SK-N-SH (cell line): ENCODE measurements around the gene INAFM2. TPM values are rescaled to one million over a fixed set of nuclear protein-coding genes. Genes with fewer than 3 reads are reported as not detected.

Experiments used
- CTCF ChIA-PET: fragments of 300-600, 350-600 bp; formaldehyde crosslinking; extraction: SDS; loops from one replicate; lab custom pipeline; 2021; lab: Yijun Ruan, JAX
- POLR2A ChIA-PET: fragments of 350-600 bp; sonication (Branson Sonifier 250); formaldehyde crosslinking; extraction: SDS; loops from one replicate; lab custom pipeline; 2020; ENCODE audit warnings: antibody characterized with exemption, inconsistent platforms; lab: Yijun Ruan, JAX
- DNase-seq: peaks from one replicate; pipeline ENCODE4 v3.0.0; 2012
- H2AFZ ChIP-seq: fragments of 200-600 bp; sonication (generic); 2 replicates; pipeline ENCODE4 v1.8.1; 2016; ENCODE audit warnings: antibody characterized with exemption, mild to moderate bottlenecking, low read depth
- H3F3A ChIP-seq: fragments of 200-600 bp; sonication (generic); replicated peaks from 2 replicates; pipeline ENCODE3; 2016; ENCODE audit warnings: antibody characterized with exemption, mild to moderate bottlenecking; ENCODE audit not compliant: insufficient read depth
- H3K27ac ChIP-seq, 2 experiments: fragments of 200-500 bp in 1 of 2; fragments of 200-600 bp in 1 of 2; sonication (Bioruptor generic) in 1 of 2; sonication (generic), shearing (Covaris generic) in 1 of 2; 2 replicates each; pipeline versions ENCODE4 v1.5.1 to v1.6.1; 2014 to 2016; ENCODE audit warnings: low read depth in 2 of 2, inconsistent platforms in 1 of 2, low read length in 1 of 2, mild to moderate bottlenecking in 1 of 2, mixed read lengths in 1 of 2
- H3K27me3 ChIP-seq: fragments of 200-600 bp; sonication (generic), shearing (Covaris generic); 2 replicates; pipeline ENCODE4 v1.6.1; 2016; ENCODE audit warnings: mixed run types; ENCODE audit not compliant: insufficient read depth
- H3K36me3 ChIP-seq, 2 experiments: fragments of 200-500 bp in 1 of 2; fragments of 200-600 bp in 1 of 2; sonication (Bioruptor generic) in 1 of 2; sonication (generic) in 1 of 2; replicated peaks in 1 of 2; 2 replicates each; pipeline versions ENCODE3 to v1.5.1; 2014 to 2016; ENCODE audit warnings: low read length in 1 of 2, mild to moderate bottlenecking in 1 of 2; ENCODE audit not compliant: insufficient read depth in 2 of 2, control insufficient read depth in 1 of 2
- H3K4me1 ChIP-seq, 2 experiments: fragments of 200-500 bp in 1 of 2; fragments of 200-600 bp in 1 of 2; sonication (Bioruptor generic) in 1 of 2; sonication (generic), shearing (Covaris generic) in 1 of 2; 2 replicates each; pipeline versions ENCODE4 v1.5.1 to v1.6.1; 2014 to 2016; ENCODE audit warnings: low read depth in 1 of 2, low read length in 1 of 2, mixed run types in 1 of 2; ENCODE audit not compliant: insufficient read depth in 2 of 2, control insufficient read depth in 1 of 2
- H3K4me2 ChIP-seq: fragments of 200-600 bp; sonication (generic), shearing (Covaris generic); 2 replicates; pipeline ENCODE4 v1.6.1; 2017; ENCODE audit warnings: mixed run types
- H3K4me3 ChIP-seq, 2 experiments: fragments of 200-500 bp in 1 of 2; fragments of 200-600 bp in 1 of 2; sonication (Bioruptor generic) in 1 of 2; sonication (generic), shearing (Covaris generic) in 1 of 2; 2 replicates each; pipeline versions ENCODE4 v1.5.1 to v1.8.1; 2014 to 2016; ENCODE audit warnings: low read depth in 2 of 2, inconsistent platforms in 1 of 2, low read length in 1 of 2, mild to moderate bottlenecking in 1 of 2, mixed read lengths in 1 of 2, moderate library complexity in 1 of 2
- H3K79me2 ChIP-seq: fragments of 200-600 bp; sonication (generic); 2 replicates; pipeline ENCODE4 v1.8.1; 2017; ENCODE audit warnings: mild to moderate bottlenecking; ENCODE audit not compliant: insufficient read depth
- H3K9ac ChIP-seq: fragments of 200-600 bp; sonication (generic); 2 replicates; pipeline ENCODE4 v1.6.1; 2017; ENCODE audit warnings: mixed run types
- H3K9me2 ChIP-seq: fragments of 200-600 bp; sonication (generic); 2 replicates; pipeline ENCODE4 v1.6.1; 2017; ENCODE audit warnings: mixed run types
- H3K9me3 ChIP-seq: fragments of 200-600 bp; sonication (generic); 2 replicates; pipeline ENCODE4 v1.6.1; 2017; ENCODE audit warnings: mixed run types, mild to moderate bottlenecking, moderate library complexity
- H4K20me1 ChIP-seq: fragments of 200-600 bp; sonication (generic); 2 replicates; pipeline ENCODE4 v1.6.1; 2017; ENCODE audit warnings: mild to moderate bottlenecking, mixed run types; ENCODE audit not compliant: insufficient read depth
- ELF1 ChIP-seq: IDR thresholded peaks from 2 replicates; pipeline ENCODE4 v1.4.0; 2012
- EP300 ChIP-seq, 2 experiments: IDR thresholded peaks; 2 replicates each; pipeline versions ENCODE4 v1.4.0 to v1.6.1; 2012; ENCODE audit warnings: borderline replicate concordance in 1 of 2, low read depth in 1 of 2, low read length in 1 of 2
- EZH2phosphoT487 ChIP-seq: fragments of 200-600 bp; sonication (generic); IDR thresholded peaks from 2 replicates; pipeline ENCODE4 v1.6.1; 2017; ENCODE audit warnings: low read depth, mixed run types, mild to moderate bottlenecking, antibody characterized with exemption, moderate library complexity, borderline replicate concordance
- FOSL2 ChIP-seq: IDR thresholded peaks from 2 replicates; pipeline ENCODE4 v1.4.0; 2012; ENCODE audit warnings: low read depth, mild to moderate bottlenecking, moderate library complexity, borderline replicate concordance
- JUND ChIP-seq: IDR thresholded peaks from 2 replicates; pipeline ENCODE4 v1.4.0; 2012
- MAX ChIP-seq: IDR thresholded peaks from 2 replicates; pipeline ENCODE4 v1.4.0; 2012; ENCODE audit warnings: low read depth
- NFIC ChIP-seq: IDR thresholded peaks from 2 replicates; pipeline ENCODE4 v1.4.0; 2012; ENCODE audit warnings: borderline replicate concordance
- PBX3 ChIP-seq: IDR thresholded peaks from 2 replicates; pipeline ENCODE4; 2012
- POLR2AphosphoS5 ChIP-seq: IDR thresholded peaks from 2 replicates; pipeline ENCODE4 v1.6.1; 2012; ENCODE audit warnings: low read depth, low read length
- RAD21 ChIP-seq: IDR thresholded peaks from 2 replicates; pipeline ENCODE4 v1.6.1; 2012; ENCODE audit warnings: mild to moderate bottlenecking, low read length
- SMC3 ChIP-seq: IDR thresholded peaks from 2 replicates; pipeline ENCODE4 v1.6.1; 2012; ENCODE audit warnings: low read depth, low read length, improper control_type of control experiment
- TAF1 ChIP-seq: IDR thresholded peaks from 2 replicates; pipeline ENCODE4 v1.6.1; 2012; ENCODE audit warnings: low read depth, mild to moderate bottlenecking, low read length, moderate library complexity, borderline replicate concordance
- TCF12 ChIP-seq: IDR thresholded peaks from 2 replicates; pipeline ENCODE4 v1.4.0; 2012
- TEAD4 ChIP-seq: IDR thresholded peaks from 2 replicates; pipeline ENCODE4 v1.4.0; 2012; ENCODE audit warnings: mild to moderate bottlenecking, borderline replicate concordance; ENCODE audit not compliant: insufficient read depth
- USF1 ChIP-seq: IDR thresholded peaks from 2 replicates; pipeline ENCODE4 v1.4.0; 2012; ENCODE audit warnings: low read depth, borderline replicate concordance
- WGBS: methylation state at CpG from one replicate; pipeline ENCODE4 v1.1.6; 2017; ENCODE audit warnings: low lambda C conversion rate; 5-methylcytosine and 5-hydroxymethylcytosine counted together
- polyA plus RNA-seq, 3 experiments: library from polyadenylated mRNA; depleted of rRNA; stranded (reverse); fragments of >200 nt; gene quantifications; 2 replicates each; pipeline ENCODE4 v1.2.3, GENCODE V29; 2012
- TF ChIP-seq, protein P1 (sequence below): fragments of 200-600 bp; sonication (generic); IDR thresholded peaks from 2 replicates; pipeline ENCODE4 v1.6.1; 2017; ENCODE audit warnings: antibody characterized with exemption, mild to moderate bottlenecking, moderate library complexity

Gene INAFM2
- polyA plus RNA-seq, 1 of the 3 experiments (the other 2 are of a cell fraction), result 7.8 TPM

- ChIA-PET CTCF (interaction anchor here (0.7 to 70.6 kb wide), 23 partner anchors 3 to 178 kb away, joined by 3 to 2194 read pairs (median 4); partner anchors contain the start of genes ANKRD63, BUB1B, CCDC9B and DISP2), POLR2A (interaction anchor here (0.9 to 3.0 kb wide), 7 partner anchors 14 to 85 kb away, joined by 3 to 22 read pairs (median 3); partner anchors contain the start of genes IVD and KNSTRN)
- H3K9ac ChIP-seq, result peak overlapping the region; percentile 98
- 37% methylated on average over 7 of the region's 11 CpGs for WGBS
- peak overlapping the region; percentile 96 to 98 for H3K27ac ChIP-seq
- H3K4me1 ChIP-seq, result peaks cover 55 to 69% of the 10 kb centered on the region in 2 experiments; a peak in 3 of 4 replicates
- peaks cover 34% of the 10 kb centered on the region for H3F3A ChIP-seq
- no peak for DNase-seq
- H3K79me2 ChIP-seq, result peaks cover 53% of the 10 kb centered on the region
- peak overlapping the region; percentile 51 to 77; a peak in 3 of 4 replicates for H3K4me3 ChIP-seq
- no peaks in the 10 kb centered on the region for H3K9me2 ChIP-seq
- peak overlapping the region; percentile 94 for H3K4me2 ChIP-seq
- H3K9me3 ChIP-seq, result no peaks in the 10 kb centered on the region
- peaks cover 19 to 26% of the 10 kb centered on the region in 2 experiments for H3K36me3 ChIP-seq
- no peaks in the 10 kb centered on the region for H4K20me1 ChIP-seq
- no peak overlapping the region for H2AFZ ChIP-seq
- H3K27me3 ChIP-seq, result no peaks in the 10 kb centered on the region
- TF ChIP-seq NFIC, result peak; percentile 80
- TF ChIP-seq JUND, result peak; percentile 80
- TF ChIP-seq TEAD4, result peak; percentile 90
- 0 out of 2 replicates have a peak, but pooled peaks have one; percentile 17 for TF ChIP-seq ELF1
- TF ChIP-seq TCF12, result peak; percentile 73
- peak; percentile 34; the same call in 1 of the 2 replicates for TF ChIP-seq PBX3
- no peak for TF ChIP-seq MAX
- peak in 1 of 2 experiments; percentile 71; a peak in 1 of 4 replicates for TF ChIP-seq EP300 (IDR thresholded peaks at IDR 0.05; ENCODE audit: borderline replicate concordance in 1 of 2, low read depth in 1 of 2, low read length in 1 of 2)
- peak; percentile 29; the same call in 1 of the 2 replicates for TF ChIP-seq TAF1
- no peak for TF ChIP-seq EZH2phosphoT487
- TF ChIP-seq USF1, result no peak
- TF ChIP-seq FOSL2, result peak; percentile 70; the same call in 1 of the 2 replicates
- TF ChIP-seq POLR2AphosphoS5, result 0 out of 2 replicates have a peak, but pooled peaks have one; percentile 42
- TF ChIP-seq, all 33 proteins: peak for 10
Measured at GRCh38 chr15:40338921-40339620, 15.6 kb downstream of the INAFM2 start.

DNA sequence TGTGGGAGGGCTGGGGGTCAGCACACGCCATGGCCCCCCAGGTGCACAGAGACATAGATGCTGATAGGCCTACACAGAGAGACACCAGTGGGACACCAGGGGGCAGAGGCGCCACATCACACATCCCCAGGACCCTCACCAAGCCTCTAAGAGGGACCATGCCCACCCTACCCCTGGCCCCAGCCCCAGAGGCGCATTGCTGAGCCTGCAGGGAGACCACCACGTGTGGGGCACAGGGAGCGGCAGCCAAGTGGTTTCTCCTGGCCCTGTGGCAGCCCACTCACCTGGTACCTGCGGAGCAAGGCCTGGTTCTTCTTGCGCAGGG, 16.1 kb downstream of the INAFM2 start:
- H3F3A ChIP-seq, result peaks cover 39% of the 10 kb centered on the region
- 20% methylated on average over 1 of the region's 7 CpGs for WGBS
- H3K4me3 ChIP-seq, result peak overlapping the region; percentile 51 to 77
- H4K20me1 ChIP-seq, result no peaks in the 10 kb centered on the region
- TF ChIP-seq RAD21 (peak; percentile 61), SMC3 (peak; percentile 39; the same call in 1 of the 2 replicates), MAX (no peak)
- TF ChIP-seq, protein P1, sequence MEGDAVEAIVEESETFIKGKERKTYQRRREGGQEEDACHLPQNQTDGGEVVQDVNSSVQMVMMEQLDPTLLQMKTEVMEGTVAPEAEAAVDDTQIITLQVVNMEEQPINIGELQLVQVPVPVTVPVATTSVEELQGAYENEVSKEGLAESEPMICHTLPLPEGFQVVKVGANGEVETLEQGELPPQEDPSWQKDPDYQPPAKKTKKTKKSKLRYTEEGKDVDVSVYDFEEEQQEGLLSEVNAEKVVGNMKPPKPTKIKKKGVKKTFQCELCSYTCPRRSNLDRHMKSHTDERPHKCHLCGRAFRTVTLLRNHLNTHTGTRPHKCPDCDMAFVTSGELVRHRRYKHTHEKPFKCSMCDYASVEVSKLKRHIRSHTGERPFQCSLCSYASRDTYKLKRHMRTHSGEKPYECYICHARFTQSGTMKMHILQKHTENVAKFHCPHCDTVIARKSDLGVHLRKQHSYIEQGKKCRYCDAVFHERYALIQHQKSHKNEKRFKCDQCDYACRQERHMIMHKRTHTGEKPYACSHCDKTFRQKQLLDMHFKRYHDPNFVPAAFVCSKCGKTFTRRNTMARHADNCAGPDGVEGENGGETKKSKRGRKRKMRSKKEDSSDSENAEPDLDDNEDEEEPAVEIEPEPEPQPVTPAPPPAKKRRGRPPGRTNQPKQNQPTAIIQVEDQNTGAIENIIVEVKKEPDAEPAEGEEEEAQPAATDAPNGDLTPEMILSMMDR, result peak; percentile 44
- peaks cover 53% of the 10 kb centered on the region for H3K79me2 ChIP-seq
- H3K36me3 ChIP-seq, result peaks cover 19 to 26% of the 10 kb centered on the region in 2 experiments
- H3K4me1 ChIP-seq, result peaks cover 56 to 71% of the 10 kb centered on the region in 2 experiments; a peak in 3 of 4 replicates
- no peaks in the 10 kb centered on the region for H3K9me2 ChIP-seq
- no peak overlapping the region for H2AFZ ChIP-seq
- H3K27me3 ChIP-seq, result no peaks in the 10 kb centered on the region
- H3K27ac ChIP-seq, result peak overlapping the region; percentile 96 to 98
- POLR2A ChIA-PET, result interaction anchor here (0.9 to 3.0 kb wide), 10 partner anchors 14 to 229 kb away, joined by 3 to 22 read pairs (median 4); partner anchors contain the start of genes DISP2, IVD, KNSTRN and RPUSD2
- H3K9ac ChIP-seq, result peak overlapping the region; percentile 98
- DNase-seq, result peak; percentile 66
- CTCF ChIA-PET, result interaction anchor here (0.8 to 70.6 kb wide), 15 partner anchors 2 to 179 kb away, joined by 3 to 2194 read pairs (median 7); partner anchors contain the start of genes ANKRD63, BUB1B, CCDC9B and DISP2
- peak overlapping the region; percentile 94 for H3K4me2 ChIP-seq
- H3K9me3 ChIP-seq, result no peaks in the 10 kb centered on the region
